Prostate gland (tissue), 2 donors: ENCODE data around the gene ANKRD63.

ENCODE experiments used
- CTCF ChIP-seq, 4 experiments: fragments of 200-600 bp in 2 of 4; fragments of 450-650 bp in 2 of 4; sonication (generic) in 2 of 4; IDR thresholded peaks; 1 replicate in 3 of 4; 2 replicates in 1 of 4; pipeline ENCODE4 v1.5.1; 2016 to 2019; ENCODE audit warnings: antibody characterized with exemption in 4 of 4, mild to moderate bottlenecking in 2 of 4, moderate library complexity in 2 of 4
- POLR2A ChIP-seq: fragments of 450-650 bp; IDR thresholded peaks from one replicate; pipeline ENCODE4 v1.6.1; 2016; ENCODE audit warnings: antibody characterized with exemption, mild to moderate bottlenecking
- POLR2AphosphoS5 ChIP-seq: sonication (generic); formaldehyde crosslinking; IDR thresholded peaks from one replicate; pipeline ENCODE4 v1.6.1; 2017; ENCODE audit warnings: antibody characterized with exemption

DNA sequence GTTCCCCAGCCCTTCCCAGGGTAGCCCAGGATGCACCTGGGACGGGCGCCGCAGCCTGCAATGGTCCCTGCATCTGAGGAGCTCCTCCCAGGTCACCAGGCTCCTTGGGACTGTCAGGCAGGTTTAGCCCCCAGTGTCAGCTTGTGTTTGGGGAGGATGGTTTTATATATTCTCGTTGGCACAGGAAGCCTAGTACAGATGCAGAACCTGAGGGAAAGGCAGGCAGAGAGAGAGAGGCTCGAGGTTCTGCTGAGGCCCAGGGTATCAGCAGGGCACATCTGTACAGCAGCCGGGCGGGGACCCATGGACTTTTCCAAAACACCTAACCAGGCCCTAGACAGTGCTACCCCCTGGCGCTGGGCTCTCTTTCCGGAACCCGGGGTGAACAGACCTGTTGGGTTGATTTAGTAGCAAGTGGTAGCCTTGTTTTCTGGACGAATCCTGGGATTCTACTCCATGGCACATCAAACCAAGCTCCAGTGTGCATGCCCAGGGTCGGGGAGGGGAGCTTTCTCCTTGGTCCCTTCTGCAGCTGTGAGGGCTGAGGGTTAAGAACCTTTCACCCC lies 35.4 kb downstream of the ANKRD63 start:
- TF ChIP-seq CTCF (IDR thresholded peaks at IDR 0.05) (no peak), POLR2A (no peak), POLR2AphosphoS5 (no peak)
